HL-60/S4 treated with phorbol 12-myristate 13-acetate at 8.2 ng/mL for 4 days and 3 days (cell line): ENCODE measurements around the gene PIP4K2C.
"Not testable (repeated sequence)": the region's sequence is repeated elsewhere in the genome, so short reads cannot be mapped to it uniquely, and the experiment has no call there.

Source experiments
- in situ Hi-C: fragments of 300-500 bp; cut with MboI; formaldehyde crosslinking; loops from 2 replicates; pipeline ENCODE4 v1.15.0; 2022; ENCODE audit warnings: low sequenced_read_pairs

The PIP4K2C gene

GRCh38 chr12:57558864-57559263 is 32.1 kb upstream of the PIP4K2C start:
- in situ Hi-C loops, result no loop called here

- in situ Hi-C loops, result no loop called here
These were observed 30.5 kb upstream of the PIP4K2C start for GRCh38 chr12:57560516-57560915.

DNA sequence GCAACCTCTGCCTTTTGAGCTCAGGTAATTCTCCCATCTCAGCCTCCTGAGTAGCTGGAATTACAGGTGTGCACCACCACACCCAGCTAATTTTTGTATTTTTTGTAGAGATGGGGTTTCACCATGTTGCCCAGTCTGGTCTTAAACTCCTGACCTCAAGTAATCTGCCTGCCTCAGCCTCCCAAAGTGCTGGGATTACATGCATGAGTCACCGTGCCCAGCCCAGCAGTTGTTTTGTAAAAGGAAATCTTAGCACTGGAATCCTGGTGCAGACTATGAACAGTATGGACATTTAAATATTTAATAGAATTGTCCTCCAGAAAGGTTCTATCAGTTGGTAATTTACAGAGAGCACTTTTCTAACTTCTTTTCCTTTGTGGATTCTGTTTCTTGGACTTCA is 29.9 kb upstream of the PIP4K2C start:
- in situ Hi-C loops, result not testable (repeated sequence)

GRCh38 chr12:57563358-57563757 is 27.6 kb upstream of the PIP4K2C start:
- in situ Hi-C loops, result no loop called here

DNA sequence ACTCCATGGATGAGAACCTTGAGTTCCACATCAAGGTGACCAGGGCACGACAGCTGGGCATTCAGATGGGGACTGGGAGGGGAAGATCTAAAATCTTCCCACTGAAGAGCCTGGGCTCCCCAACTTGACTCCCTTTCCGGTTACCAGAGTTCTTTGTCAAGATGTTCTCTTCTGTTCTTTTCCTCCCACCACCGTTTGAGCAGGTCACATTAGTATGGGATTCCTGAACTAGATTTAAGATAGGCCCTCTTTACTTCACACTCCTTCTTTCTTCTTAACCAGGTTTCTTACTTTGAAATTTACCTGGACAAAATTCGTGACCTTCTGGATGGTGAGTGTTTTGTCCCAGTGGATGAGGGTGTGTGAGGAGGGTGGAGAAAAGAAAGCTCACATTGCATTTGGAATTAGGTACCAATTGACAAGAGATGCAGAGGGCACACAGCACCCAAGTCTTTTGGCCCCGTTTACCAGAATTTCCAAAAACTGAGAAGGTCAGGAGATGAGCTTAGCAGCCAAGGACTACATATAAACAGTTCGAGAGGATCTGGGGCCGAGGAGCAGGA is 26.7 kb upstream of the PIP4K2C start:
- in situ Hi-C loops, result no loop called here

DNA sequence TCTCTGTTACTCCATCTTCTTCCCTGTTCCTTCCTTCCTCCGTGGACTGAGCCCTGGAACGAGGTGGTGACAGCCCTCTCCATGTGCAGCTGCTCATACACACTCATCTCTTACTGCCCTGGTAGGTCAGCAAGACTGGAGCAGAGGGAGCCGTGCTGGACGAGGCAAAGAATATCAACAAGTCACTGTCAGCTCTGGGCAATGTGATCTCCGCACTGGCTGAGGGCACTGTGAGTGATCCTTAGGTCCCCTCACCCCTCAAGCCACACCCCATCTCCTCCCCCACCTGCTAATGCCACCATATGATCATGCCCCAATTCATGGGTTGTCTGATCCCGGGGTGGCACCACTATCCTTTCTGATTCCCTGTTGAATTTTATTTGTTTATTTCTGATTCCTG is 22.2 kb upstream of the PIP4K2C start:
- in situ Hi-C loops, result no loop called here

GRCh38 chr12:57569858-57570257 is 21.1 kb upstream of the PIP4K2C start:
- in situ Hi-C loops, result no loop called here

DNA sequence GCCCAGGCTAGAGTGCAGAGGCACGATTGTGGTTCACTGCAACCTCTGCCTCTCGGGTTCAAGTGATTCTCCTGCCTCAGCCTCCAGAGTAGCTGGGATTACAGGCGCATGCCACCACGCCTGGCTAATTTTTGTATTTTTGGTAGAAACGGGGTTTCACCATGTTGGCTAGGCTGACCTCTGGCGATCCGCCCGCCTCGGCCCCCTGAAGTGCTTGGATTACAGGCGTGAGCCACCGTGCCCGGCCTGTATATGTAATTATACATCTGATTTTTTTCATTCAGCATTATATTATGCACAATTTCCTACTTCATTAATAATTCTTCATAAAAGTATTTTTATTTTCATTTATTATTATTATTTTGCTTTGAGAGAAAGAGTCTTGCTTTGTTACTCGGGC is 20.6 kb upstream of the PIP4K2C start:
- in situ Hi-C loops, result not testable (repeated sequence)

DNA sequence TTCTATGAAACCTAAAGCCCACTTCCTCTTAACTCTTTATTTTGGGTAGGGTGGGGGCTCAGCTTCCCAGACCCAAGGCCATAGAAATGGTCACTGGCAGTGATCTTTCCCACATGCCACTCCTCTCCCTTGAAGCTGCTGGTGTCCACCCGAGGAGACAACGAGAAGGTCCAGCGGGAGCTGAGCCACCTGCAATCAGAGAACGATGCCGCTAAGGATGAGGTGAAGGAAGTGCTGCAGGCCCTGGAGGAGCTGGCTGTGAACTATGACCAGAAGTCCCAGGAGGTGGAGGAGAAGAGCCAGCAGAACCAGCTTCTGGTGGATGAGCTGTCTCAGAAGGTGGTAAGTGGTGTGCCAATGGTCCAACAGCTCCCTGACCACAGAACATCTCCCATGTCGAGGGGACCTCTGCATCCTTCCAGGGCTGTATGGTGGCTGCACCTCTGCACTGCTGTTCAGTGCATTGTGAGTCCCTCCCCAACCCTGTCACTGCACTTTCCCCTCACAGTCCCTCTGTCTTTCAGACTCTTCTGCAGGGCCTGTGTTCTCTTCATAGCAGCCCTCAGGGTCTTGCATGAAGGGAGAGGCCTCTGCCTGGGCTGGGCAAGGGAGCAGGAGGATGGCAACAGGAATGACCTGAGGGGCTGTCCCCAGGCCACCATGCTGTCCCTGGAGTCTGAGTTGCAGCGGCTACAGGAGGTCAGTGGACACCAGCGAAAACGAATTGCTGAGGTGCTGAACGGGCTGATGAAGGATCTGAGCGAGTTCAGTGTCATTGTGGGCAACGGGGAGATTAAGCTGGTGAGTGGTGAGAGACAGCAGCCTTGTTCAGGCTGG is 18.8 kb upstream of the PIP4K2C start:
- in situ Hi-C loops, result no loop called here

- in situ Hi-C loops, result no loop called here
These were observed 16.2 kb upstream of the PIP4K2C start for GRCh38 chr12:57574795-57575194.

- in situ Hi-C loops, result no loop called here
These were observed 15.0 kb upstream of the PIP4K2C start for GRCh38 chr12:57575771-57576612.

GRCh38 chr12:57576613-57577160 is 14.3 kb upstream of the PIP4K2C start:
- in situ Hi-C loops, result no loop called here

DNA sequence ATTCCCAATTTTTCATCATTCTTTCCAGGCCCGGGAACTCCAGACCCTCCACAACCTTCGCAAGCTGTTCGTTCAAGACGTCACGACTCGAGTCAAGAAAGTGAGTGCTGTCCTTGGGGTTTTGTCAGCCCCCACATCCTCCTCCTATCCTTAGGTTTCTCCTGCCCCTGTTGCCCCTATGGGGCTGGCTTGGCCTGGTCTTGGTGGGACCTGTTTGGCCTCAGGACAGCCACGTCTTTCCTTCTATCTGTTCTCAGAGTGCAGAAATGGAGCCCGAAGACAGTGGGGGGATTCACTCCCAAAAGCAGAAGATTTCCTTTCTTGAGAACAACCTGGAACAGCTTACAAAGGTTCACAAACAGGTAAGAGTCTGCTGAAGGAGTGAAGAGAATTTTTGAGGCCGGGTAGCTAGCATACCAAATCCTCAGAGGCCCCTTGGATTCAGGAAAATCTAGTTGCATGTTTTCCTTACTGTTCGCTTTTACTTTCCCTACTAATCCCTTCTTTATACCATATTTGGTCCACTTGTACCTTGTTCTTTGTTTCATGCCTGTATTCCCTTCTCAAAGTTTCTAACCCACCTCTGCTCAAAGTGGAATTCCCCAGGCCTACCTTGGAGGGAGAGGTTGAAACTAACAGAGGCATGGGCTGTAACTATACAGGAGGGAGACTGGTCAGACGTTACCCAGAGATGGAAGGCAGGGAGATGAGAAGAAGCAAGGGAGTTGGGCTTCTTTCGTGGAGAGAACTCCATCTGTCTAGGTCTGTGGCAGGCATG is 12.8 kb upstream of the PIP4K2C start:
- in situ Hi-C loops, result no loop called here

- in situ Hi-C loops, result no loop called here
These were observed 12.0 kb upstream of the PIP4K2C start for GRCh38 chr12:57579011-57579410.

- in situ Hi-C loops, result no loop called here
These were observed 11.1 kb upstream of the PIP4K2C start for GRCh38 chr12:57579677-57580465.

DNA sequence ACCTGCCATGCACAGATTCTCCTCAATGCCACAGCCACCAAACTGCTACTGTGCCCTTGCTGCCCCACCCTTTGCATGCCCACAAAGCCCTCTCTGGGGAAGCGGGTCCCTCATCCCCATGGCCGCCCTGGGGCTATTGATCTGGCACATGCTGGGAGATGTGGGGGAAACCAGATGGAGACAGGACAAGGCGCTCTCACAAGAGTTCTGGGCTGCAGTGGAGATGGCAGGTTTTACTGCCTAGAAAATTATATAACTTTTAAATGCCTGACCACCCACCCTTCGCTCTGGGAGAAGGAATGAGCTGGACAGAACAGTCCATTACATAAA is 10.6 kb upstream of the PIP4K2C start:
- in situ Hi-C loops, result no loop called here

- in situ Hi-C loops, result no loop called here
These were observed 9.2 kb upstream of the PIP4K2C start for GRCh38 chr12:57581802-57582201.

DNA sequence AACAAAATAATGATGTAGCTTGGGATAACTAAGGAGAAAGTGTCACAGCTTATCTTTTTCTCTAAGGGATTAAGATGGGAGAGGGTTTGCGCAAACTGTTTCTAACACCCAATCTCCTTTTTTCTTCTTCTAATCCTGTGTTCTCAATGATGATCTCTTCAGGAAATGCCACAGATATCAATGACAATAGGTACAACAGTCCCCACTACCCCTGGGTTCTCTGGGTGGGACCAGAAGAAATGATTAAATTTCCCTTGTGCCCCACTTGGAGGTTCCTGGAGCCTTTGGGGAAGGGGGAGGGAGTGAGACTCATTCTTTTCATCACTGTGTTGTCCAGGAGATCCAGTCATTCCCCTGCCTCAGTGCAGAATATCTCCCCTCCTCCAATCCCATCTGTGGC is 8.6 kb upstream of the PIP4K2C start:
- in situ Hi-C loops, result no loop called here

DNA sequence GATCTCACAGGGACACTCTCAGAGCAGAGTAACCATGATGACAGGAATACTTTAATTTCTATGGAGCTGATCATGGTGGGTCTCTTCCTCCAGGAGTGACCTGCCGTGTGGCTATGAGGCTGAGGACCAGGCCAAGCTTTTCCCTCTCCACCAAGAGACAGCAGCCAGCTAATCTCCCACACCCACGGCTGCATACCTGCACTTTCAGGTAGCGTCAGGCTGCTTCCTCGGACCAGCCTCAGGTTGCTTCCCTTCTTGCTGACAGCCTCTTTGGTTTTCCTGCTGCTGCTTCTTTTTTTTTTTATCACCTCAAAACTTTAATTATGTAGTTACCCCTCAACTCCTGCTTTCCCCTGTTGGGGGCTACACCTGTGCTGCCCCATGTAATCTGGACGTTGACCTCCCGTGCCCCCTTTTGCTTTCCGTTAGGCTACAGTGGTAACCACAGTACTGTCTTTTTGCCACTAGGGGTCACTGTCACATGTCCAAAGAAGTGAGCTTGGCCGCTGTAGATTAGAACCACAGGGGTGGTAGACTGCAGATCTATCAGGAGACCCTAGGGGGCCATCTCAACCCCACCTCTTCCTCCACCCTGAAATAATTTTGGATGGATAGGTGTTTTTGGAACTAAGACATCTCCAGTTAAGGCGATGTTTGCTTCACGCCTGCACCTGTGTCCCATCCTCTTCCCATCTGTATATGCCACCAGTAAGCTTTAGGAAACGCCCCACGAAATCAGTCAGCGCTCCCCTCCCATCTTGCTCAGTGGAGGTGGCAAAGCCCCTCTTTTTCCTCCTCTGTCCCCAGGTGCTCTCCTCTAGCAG is 7.8 kb upstream of the PIP4K2C start:
- in situ Hi-C loops, result no loop called here
